Activated CD8-positive, alpha-beta memory T cell treated with anti-CD3 and anti-CD28 coated beads, Interleukin-2, amount 50 U/mL, for 48 hours (primary cell): Measurements from ENCODE around the gene PFN3.

Source experiments
- DNase-seq: peaks from one replicate; pipeline ENCODE4 v3.0.0-alpha.2; 2020

The PFN3 gene

DNA sequence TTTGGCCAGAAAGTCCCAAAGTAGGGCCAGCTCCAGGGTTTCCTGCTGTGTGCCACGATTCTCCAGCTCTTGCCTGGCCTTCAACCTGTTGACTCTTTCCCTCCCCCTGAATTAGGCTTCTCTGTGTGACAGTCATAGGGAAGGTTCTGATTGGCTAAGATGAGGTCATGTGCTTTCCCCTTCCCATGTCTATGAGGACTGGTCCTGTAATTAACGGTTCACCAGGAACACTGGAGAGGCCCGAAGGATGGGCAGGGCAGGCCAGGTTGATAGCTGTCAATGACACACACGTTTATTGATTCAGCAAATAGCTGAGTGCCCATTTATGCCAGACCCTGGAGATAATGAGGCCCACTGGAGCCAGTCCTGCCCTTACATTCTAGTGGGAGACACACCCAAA lies 37.2 kb upstream of the PFN3 start:
- DNase-seq: no peak

DNA sequence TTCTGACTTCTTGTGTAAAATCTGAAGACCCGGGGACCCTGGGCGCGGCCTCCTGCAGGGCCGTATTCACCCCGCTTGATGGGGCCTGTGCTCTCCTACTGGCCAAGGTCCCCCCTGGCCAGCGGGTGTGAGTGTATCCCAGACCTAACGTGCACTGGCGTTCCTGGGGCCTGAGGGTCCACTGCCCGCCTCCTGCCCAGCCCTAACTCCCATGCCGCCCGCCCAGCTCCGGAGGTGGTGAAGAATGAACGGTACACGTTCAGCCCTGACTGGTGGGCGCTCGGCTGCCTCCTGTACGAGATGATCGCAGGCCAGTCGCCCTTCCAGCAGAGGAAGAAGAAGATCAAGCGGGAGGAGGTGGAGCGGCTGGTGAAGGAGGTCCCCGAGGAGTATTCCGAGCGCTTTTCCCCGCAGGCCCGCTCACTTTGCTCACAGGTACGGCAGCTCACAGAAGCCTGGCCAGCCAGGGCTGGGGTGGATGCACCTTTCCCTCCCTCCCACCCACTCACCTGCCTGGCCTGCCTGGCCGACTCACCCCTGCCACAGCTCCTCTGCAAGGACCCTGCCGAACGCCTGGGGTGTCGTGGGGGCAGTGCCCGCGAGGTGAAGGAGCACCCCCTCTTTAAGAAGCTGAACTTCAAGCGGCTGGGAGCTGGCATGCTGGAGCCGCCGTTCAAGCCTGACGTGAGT lies 35.5 kb upstream of the PFN3 start:
- DNase-seq: peak; percentile 53

DNA sequence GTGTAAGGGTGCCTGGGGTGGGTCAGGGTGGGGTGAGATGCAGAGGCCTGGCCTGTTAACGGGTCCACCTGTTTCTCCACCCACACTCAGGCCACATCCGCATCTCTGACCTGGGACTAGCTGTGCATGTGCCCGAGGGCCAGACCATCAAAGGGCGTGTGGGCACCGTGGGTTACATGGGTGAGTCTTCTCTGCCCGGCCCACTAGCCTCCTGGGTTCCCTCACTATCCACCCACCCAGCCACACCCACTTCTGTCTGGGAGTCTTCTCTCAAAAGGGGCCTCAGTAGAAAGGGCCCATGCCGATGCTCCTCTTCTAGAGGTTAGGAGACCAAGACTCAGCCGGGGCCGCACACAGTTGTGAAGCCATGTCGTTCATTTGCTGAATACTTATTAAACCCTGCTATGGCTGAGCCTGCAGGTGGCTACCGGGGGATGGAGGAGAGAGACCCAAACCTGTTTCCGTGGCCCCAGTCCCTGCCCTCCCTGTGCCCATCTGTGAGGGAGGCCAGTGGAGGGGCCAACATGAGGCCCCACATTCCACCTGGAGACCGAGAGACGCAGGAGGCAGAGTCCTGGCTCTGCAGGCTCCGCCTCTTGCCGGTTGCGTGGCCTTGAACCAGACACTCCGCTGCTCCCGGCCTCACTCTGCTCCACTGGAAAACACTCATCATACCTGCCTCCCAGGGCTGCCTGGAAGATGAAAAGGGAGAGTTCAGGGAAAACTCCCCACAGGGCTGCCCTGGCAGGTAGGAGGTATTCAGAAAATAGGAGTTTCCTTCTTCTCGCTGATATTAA lies 34.7 kb upstream of the PFN3 start:
- no peak for DNase-seq

DNA sequence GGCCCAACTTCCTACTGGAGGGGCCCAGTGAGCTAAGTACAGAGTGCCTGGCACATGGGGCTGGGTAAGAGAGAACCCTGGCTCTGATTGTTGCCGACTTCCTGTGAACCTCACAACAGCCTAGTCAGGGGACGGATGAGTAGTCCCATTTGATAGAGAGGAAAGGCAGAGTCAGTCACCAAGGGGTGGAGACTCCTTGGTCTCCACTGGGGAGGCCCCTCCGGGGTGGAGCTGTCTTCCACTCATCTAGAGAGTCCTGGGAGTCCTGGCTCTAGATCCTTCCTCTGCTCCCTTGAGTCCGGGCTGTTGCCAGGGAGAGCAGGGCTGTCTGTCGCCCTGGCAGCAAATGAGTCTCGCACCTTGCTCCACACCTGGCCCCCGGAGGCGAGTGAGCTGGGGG lies 34.0 kb upstream of the PFN3 start:
- DNase-seq: peak; percentile 78

- no peak for DNase-seq
These were observed 33.3 kb upstream of the PFN3 start for GRCh38 chr5:177433658-177434217.

- DNase-seq: no peak
These were observed 32.6 kb upstream of the PFN3 start for GRCh38 chr5:177432839-177433657.

DNA sequence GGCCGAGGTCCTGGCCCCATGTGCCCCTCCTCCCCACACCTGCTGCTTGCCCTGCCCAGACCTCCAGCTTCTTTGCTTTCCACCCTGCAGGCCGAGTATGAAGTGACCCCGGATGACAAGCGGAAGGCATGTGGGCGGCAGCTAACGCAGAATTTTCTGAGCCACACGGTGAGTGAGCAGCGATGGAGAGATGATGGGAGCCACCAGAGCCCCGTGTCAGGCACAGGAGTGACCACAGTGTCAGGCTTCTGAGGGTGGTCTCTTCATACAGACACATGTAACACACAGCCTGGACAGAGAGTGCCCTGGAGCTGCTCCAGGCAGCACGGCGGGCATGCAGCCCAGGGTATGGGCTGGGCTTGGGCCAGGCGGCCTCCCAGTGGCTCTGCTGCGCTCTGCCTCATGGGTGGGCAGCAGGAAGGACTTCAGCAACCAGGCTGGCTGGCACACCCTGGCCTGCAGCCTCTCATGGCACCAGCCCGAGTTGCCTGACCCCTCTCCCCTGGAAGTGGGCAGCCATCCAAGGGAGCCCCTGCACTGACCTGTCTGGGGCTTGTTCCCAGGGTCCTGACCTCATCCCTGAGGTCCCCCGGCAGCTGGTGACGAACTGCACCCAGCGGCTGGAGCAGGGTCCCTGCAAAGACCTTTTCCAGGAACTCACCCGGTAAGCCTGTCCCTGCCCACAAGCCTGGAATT lies 31.8 kb upstream of the PFN3 start:
- DNase-seq: no peak

GRCh38 chr5:177431317-177432142 lies 31.1 kb upstream of the PFN3 start:
- peak; percentile 91 for DNase-seq

DNA sequence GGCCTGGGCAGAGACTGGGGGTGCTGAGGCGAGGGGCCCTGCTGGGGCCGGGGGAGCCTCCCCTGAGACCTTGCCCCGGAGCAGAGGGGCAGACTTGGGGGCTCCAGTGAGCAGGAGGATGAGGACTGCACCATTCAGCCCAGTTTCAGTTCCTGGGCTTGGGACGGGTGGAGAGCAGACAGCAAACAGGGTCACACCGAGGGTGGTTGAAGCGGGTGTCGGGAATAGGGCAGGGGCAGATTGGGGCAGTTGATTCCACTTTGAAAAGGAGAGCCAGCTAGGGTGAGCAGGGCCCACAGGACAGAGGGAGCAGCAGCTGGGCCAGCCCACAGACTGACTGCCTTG lies 30.5 kb upstream of the PFN3 start:
- DNase-seq: no peak

DNA sequence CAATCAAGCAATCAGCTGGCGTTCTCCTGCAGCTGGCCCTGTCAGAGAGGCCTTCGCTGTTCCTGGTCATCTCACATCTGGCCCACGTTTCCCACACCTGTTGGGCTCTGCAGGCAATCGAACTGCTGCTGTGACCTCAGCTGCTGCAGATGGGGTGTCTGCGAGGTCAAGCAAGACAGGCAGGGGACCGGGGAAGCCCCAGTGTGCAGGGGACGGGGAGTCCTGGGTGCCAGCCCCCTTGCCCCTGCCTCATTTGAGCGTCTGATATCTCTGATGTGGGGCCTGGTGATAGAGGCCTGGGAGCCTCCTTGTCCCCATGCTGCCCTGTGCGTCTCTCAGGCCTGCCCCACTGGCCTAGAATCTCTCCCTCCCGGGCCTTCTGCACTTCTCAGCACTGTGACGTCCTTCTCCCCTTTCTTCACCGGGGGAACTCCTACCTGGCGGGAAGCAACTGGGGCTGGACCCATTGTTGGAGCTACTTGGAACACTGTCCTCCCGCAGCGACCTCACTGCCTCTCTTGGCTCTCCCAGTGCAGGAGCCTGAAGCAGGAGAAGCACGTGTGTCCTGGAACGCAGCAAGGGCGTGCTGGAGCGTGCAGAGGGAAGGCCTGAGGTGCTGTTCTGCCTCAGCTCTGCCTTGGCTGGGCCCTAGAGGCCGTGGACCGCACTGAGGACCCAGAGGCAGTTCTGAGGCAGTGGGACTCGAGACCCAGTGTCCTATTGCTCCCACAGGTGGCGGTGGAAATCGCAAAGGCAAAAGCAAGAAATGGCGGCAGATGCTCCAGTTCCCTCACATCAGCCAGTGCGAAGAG lies 29.9 kb upstream of the PFN3 start:
- DNase-seq: peak; percentile 66

GRCh38 chr5:177429248-177430040 lies 29.0 kb upstream of the PFN3 start:
- peak; percentile 88 for DNase-seq

DNA sequence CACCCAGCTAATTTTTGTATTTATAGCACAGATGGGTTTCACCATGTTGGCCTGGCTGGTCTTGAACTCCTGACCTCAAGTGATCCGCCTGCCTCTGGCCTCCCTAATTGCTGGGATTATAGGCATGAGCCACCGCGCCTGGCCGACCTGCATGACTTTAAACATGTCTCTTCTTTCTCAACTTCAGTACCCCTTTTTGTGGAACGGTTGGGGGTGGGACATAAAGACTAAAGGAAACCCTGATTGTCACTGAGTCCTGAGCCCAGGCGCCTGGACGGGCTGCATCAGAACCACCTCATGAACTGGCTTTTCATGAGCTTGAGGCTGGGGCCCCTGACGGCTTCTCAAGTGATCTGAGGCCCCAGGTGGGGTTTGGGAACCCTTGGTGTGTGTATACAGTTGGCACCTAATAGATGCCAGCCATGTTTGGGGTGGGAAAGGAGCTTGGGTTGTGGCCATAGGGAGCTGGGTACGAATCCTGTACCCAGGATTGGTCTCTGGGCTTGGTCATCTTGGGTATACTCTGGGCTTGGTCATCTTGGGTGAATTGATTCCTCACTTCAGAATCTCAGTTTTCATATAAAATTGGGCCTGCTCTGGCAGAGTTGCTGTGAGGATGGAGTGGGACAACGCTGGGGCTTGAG lies 28.2 kb upstream of the PFN3 start:
- DNase-seq: peak; percentile 66

- peak; percentile 80 for DNase-seq
These were observed 27.6 kb upstream of the PFN3 start for GRCh38 chr5:177427919-177428573.

DNA sequence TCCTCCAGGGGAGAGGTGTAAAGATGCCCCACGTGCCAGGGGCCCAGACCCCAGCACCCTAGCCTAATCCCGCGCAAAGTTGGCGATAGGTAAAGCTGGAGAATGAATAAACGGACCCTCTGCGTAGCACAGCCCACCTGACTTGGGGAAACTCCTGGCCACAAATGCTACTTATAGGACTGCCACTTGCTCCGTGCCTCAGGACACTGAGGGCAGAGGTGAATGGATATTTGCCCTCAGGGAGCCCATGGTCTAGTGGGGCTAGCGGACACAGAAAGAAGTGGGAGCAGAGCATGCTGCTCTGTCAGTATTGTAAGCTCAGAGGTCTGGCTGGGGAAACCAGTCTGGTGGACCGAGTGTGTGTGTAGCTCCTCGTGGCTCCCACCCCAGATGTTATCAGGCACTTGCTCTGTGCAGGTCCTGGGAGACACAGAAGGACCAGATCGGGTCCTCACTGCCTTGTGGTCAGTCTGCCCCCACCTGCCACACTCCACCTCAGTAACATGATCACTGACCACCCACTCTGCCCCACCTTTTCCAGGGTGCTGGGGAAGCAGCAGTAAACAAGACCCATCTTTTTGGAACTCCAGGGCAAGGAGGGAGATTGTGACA lies 26.9 kb upstream of the PFN3 start:
- peak; percentile 75 for DNase-seq

DNA sequence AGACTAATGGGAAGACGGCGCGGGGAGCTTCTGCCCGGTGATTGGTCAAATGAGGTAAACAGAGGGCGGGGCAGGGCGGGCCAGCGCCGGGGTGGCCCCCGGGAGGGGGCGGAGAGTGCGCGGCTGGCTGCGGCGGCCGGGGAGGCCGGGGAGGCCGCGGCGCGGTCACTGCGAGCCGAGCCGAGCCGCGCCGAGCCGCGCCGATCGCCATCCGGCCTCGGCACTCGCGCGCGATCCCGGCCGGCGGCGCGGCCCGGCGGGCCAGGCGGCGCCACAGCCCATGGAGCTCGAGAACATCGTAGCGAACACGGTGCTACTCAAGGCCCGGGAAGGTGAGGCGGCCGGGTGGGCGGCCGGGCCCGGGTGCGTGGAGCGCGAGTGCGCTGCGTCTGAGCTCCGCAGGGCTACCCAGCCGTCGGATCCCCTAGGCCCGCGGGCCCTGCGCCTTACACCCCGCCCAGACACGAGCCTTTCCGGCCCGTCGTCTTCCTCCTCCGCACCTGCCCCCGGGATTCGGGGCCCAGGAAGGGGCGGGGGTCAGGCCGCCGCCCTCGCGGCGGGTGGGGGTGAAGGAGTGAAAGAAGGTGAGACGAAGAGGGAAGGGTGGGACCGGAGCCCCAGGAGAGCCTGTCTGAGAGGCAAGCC lies 26.2 kb upstream of the PFN3 start, which contains the start of gene GRK6:
TSS of gene GRK6 (plus strand) at position 111 of the 645 bp plus-strand sequence. CDS start at position 281, 170 bp downstream.
- peak; percentile 81 for DNase-seq

- DNase-seq: peak; percentile 98
These were observed 25.5 kb upstream of the PFN3 start for GRCh38 chr5:177425801-177426565.

DNA sequence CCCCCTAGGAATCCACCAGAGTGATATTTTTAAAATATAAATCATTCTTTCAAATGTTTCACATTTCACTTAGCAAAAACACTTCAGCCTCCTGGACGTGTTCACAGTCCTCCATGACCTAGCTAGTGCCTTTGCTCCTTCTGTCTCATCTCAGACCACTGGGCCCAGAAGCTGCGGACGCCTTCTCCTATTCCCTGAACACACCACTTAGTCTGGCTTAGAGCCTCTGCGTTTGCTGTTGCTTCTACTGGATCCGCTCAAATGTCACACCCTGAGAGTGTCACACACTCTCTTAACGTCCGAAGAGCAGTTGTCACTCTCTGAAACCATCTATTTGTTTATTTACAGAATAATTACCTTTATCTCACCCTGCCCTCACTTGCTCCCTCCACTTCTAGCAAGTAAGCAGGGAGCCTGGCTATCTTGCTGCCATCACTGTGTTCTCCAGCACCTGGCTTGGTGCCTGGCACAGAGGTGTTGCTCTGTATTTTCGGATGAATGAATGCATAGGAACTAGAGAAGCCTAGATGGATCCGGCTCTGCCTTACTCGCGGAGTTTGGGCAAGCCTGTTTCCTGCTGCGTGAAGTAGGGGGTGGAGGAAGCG lies 24.8 kb upstream of the PFN3 start:
- DNase-seq: no peak
